ENCODE data around the gene HK2.
"Not testable (repeated sequence)": the region's sequence is repeated elsewhere in the genome, so short reads cannot be mapped to it uniquely, and the experiment has no call there.

The HK2 gene

GRCh38 chr2:74833418-74834233 lies at the start of gene HK2:
Gene HK2, plus strand, starts transcription at chr2:74834127. Its CDS starts 454 bp downstream, at chr2:74834581.
- DNase-seq = peak; percentile 86

DNA sequence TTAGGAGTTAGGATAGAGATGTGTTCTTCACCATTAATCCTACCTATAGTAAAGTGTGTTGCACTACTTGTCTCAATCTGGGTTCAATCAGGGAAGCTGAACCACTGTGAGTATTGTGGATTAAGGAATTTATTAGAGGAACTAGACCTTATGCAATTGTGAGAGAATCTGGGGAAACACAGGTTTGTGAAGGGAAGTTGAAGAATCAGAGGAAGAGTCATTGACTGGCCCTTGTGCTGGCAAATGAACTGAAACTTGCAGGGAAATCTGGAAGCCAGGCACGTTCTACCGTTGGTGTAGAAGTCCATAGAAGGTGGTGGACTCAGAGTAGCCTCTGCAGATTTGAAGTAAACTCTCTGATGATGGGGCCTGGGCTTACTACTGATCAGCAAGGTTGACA lies 44.7 kb upstream of the HK2 start:
- no peak for DNase-seq

DNA sequence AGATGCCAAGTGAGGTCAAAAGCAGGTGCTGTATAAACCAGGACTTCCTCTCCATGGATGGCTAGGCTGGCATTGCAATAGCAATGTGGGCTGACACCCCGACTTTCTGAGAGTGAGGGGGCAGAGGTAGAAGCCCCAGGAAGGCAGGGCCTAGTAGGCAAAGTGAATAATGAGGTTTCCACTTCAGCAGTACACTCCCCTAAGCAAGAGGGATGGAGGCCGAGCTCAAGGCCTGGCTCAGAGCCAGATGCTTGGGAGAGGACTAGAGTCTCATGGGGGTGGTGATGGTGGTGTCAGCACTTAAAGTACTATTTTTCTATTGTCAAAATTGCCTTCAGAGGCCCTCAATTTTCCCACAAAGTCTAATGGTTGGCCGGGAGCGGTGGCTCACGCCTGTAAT lies 41.6 kb upstream of the HK2 start:
- no peak for DNase-seq

DNA sequence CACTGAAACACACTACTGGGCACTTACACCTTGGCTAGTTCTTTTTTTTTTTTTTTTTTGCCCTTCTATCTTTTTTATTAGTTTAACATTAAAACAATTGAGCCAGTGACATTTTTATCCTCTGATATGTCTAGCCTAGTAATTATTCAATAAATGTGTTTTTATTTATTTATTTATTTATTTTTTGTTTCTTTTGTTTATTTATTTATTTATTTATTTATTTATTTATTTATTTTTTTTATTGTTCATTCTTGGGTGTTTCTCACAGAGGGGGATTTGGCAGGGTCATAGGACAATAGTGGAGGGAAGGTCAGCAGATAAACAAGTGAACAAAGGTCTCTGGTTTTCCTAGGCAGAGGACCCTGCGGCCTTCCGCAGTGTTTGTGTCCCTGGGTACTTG lies 39.0 kb upstream of the HK2 start:
- DNase-seq = not testable (repeated sequence)

DNA sequence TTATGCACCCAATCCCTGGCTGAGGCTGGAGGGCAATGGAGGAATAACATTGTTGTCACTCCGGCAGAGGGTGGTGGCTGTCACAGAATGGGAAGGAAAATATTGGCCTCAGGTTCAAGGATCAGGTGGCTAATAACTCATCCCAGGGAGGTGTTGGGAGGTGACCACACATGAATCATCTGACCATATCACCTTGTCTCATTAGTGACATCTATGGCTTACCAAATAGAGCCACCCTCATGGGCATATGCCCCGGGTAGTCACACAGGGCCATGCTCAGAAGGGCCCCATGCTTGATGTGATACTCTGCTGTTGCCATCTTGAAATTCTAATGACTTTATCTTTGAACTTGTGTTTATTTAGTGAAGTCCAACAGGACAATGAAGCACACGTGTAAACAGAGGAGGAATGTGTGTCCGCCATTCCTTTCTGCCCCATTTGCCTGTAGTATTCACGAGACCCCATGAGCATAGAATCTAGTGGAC lies 27.5 kb upstream of the HK2 start:
- no peak for DNase-seq

GRCh38 chr2:74806920-74807319 lies 27.0 kb upstream of the HK2 start:
- DNase-seq = no peak

DNA sequence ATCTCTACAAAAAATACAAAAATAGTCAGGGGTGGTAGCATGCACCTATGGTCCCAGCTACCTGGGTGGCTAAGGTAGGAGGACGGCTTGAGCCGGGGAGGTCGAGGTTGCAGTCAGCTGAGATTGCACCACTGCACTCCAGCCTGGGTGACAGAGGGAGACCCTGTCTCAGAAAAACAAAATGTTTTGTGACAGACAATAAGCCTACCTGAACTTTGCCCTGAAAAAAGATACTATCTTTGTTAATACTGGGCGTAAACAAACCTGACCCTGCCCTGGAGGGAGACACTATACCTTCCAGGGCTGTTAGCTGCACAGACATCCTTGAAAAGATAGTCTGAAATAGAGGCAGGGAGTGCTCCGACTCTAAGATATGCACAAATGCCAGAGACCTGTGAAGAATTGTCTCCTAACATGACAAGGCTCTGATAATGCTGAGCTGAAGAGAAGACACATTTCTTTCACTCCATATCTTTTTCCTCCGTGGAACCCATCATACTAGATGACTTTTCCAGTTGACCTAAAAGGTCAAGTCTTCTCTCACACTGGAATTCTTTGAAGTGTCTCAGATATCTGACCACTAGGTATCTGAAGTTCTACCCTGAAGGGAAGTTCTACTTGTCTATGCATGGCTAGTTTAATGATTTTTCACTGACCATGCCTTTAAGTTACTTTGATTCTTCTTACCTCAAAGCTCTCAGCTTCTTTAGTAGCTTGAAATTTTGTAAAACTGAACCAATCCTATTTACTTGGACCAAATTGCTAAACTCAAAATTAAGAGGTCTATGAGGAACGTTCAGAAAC lies 20.9 kb upstream of the HK2 start:
- no peak for DNase-seq

- DNase-seq = no peak
Measured at GRCh38 chr2:74814102-74814501, 19.8 kb upstream of the HK2 start.

DNA sequence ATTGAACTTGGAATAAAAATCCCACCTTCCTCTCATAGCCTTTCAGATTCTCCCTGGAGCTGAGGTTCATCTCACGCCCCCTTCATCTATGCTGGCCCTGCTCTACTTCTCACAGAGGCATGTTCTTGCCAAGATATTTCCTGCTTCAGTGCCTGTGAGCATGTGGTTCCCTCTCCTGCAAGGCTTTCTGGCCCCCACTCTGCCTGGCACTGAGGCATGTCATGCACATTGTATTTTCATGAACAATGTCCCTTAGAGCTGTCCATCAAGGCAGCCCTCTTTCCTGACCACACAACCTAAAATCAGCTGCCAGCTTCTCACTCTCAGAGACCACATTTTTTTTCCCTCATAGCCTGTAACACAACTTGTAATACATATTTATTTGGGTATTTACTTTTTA lies 18.0 kb upstream of the HK2 start:
- no peak for DNase-seq

DNA sequence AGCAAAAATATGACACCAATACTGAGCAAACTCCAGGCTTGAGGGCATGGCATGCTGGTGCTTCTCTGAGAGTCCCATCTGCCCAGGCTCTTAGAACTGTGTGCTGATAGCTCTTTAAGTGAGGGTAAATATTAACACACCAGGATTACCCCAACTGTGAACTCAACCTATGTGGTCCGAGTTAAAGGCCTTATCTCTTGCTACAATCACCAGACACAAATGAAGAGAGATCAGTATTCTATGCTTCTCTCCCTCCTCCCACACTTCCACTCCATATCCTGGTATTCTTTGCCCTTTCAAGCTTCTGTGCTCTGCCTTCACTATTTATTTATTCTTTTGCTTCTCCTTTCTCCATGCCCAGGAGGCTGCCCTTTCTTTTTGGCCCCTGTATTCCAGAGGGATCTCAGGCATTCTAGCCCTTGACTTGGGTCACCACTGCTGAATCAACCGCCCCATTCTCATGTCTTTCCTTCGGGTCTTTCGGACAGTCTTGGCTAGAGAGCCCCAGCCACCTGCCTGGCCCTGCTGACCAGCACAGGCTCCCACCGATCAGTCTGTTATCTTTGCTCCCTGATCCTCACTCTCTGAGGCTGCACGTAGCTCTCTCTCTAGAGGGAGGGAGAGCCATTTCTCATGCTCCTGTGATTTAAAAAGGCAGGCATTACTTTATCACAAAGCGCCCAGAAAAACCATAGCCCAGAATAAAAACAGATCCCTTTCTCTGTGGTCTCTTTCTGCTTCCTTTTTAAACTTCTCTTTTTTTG lies 17.2 kb upstream of the HK2 start:
- no peak for DNase-seq

DNA sequence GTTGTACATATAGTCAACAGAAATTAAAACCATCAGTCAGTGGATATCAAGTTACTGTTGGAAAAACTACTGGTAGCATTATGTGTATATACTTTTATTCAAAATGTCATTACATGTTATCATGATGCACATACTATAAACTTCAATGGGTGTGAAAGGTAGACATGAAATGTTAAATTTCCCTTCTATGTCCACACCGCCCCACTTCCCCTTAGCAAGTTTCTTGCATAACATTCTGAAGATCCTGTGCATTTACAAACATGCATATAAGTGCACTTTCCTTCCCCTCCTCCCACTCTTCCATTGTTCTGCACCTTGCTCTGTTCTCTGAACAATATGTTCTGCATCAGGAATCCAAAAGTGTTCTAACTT lies 16.6 kb upstream of the HK2 start:
- no peak for DNase-seq

GRCh38 chr2:74819702-74820101 lies 14.2 kb upstream of the HK2 start:
- DNase-seq = no peak

DNA sequence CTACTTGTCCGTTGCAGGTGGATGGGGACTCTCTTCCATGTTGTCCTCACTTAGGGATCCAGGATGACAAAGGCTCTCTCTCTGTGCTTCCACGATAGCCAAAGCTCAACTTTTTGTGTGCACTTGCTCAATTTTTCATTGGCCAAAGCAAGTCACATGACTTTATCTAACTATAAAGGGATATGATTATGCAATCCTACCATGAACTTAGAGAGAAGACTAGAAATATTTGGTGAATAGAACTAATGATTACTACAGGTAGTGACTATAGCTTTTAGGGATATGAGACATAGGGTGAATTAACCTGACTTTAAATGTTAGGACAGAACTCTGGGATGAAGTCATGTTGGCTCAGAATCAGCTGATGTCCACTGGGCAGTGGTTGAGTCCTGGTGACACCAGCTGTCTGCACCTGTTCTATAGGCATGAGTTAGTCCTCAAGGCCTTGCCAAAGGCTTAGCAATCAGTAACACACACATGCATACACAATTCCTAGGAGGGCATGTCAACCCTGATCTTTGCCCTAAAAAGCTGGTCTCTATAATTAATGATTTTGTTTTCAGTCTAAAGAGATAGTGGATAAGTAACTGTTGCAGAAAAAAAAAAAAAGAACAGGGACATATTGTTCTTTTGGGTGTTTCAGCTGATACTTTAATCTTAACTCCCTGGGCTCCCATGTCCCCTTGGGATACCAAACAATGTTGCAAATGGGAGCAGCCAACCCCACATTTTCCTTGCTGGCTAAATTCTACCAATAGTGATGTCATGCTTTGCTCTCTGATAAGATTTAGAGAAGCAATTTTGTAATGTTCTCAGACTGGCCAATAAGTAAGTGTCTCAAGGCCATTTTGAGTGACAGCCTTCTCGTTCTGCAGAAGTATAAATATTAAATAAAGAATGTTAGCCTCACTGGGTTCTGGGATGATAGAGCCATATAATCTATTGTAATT lies 12.5 kb upstream of the HK2 start:
- DNase-seq = no peak

DNA sequence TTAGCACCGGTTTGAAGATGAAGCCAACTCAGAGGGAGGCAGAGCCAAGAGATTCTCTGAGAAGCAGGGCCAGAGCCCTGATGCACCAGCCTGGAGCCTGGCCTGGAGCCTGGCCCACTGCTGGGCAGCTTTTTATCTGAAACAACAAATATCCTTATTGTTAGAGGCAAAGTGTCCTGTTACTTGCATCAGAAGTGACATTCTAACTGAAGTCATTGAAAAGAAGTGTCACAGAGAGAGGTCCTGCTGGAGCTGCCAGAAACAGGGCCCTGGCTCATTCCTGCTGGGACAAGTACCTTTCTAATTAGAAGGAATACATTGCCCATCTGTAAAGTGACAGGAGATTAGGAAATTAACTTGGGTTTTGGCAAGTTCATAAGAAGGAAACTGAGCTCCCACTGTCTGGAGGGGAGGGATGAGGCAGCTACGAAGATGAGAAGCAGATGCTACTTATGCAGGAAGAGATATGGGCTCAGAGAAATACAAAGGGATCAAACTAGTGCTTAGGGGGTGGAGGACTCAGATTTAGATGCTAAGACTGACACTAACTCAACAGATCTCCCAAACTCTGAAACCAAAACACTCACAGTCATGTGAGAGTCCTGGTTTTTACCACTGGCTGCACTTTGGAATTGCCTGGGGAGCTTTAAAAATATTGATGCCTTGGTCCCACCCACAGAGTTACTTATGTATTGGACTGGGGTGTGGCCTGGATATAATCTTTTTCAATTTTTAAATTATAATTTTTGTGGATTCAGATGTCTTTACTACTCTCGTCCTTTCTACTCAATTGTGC lies 11.0 kb upstream of the HK2 start:
- DNase-seq = no peak

GRCh38 chr2:74824679-74825078 lies 9.2 kb upstream of the HK2 start:
- DNase-seq = no peak

- no peak for DNase-seq
Measured at GRCh38 chr2:74828543-74828942, 5.4 kb upstream of the HK2 start.

- no peak for DNase-seq
Measured at GRCh38 chr2:74831693-74832530, 2.0 kb upstream of the HK2 start.

DNA sequence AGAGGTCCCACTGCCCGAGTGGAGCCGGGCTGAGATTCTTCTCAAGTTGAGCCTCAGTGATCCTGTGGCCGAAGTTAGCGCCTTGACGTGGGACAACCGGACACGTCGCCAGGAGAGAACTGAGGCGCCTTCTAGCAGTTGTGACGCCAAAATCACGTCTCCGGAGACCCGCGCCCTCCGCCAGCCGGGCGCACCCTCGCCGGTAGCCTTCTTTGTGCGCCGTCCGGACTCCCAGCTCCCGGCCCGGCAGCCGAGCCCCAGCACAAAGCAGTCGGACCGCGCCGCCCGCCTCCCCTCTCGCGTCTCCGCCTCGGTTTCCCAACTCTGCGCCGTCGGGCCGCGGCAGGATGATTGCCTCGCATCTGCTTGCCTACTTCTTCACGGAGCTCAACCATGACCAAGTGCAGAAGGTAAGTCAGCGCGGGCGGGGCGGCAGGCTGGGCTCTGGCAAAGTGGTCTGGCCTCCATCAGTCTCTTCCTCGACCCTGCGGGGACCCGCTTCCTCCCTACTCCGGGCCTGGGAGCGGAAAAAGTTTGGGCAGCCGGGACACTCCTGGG lies 386 bp downstream of the HK2 start:
- DNase-seq = peak; percentile 30

DNA sequence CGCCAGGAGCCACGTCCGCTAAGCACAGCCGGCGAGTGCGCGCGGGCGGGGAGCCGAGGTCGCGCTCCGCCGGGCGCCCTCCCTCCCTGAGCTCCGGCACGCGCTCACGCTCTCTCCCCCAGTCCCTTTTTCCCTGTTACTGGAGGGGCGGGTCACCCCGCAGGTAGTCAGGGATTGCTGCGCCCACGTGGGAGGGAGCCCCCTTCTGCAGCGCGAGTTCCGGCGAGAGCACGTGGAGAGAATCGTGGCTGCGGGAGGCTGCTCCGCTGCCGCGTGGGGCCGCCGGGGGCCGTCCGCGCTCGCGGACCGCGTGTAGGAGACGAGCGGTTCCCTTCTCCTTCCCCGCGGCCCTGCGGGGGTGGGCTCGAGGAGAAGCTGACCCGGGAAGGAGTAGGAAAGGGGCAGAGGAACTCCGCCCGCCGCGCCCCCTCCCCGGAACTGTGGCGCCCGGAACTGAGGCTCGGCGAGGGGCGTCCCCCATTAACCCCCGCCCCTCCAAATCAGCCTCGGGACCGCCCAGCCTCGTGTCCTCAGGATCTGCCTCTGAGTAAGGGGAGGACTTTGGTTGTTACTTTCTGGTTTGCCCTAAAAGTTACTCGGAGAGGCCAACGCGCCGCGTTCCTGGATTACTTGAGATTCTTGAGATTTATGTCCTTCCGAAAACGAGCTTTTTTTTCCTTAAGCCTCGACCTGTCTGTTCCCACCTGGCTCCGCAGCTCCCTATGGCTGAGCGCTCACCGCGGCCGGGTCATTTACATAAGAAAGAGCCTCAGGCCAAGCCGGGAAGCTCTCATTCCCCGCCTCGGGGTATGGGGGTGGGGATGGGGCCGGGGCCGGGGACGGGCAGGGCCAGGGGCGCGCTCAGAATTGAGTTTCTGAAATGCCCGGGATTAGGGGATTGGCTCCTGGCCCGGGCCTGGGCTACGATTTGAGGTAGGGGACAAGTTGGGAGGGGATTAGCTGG lies 1.1 kb downstream of the HK2 start:
- peak; percentile 79 for DNase-seq

Measured in stimulated activated CD4-positive, alpha-beta T cell treated with anti-CD3 and anti-CD28 coated beads, Interleukin-1b, Interleukin-23, amount 100 ng/mL, for 48 hours (primary cell).